Small intestine (tissue), 7 donors: ENCODE measurements around the gene MMP20. TPM values are rescaled to one million over a fixed set of nuclear protein-coding genes. Genes with fewer than 3 reads are reported as not detected.
"Not testable (repeated sequence)": the region's sequence is repeated elsewhere in the genome, so short reads cannot be mapped to it uniquely, and the experiment has no call there.

ENCODE experiments used
- DNase-seq, 2 donors: peaks; one replicate each; pipeline versions ENCODE4 v3.0.0 to v3.0.0-alpha.2; 2013
- FAIRE-seq: peaks from 2 replicates; lab custom pipeline; 2012; peaks lifted over from hg19 to GRCh38; lab: Jason Lieb, UNC
- H3K27ac ChIP-seq, 3 donors: one replicate each; pipeline ENCODE4 v1.5.1; 2013; ENCODE audit warnings: low read length in 2 of 3, mild to moderate bottlenecking in 2 of 3, control low read depth in 1 of 3, inconsistent platforms in 1 of 3, low read depth in 1 of 3, moderate library complexity in 1 of 3
- H3K27me3 ChIP-seq, 3 donors: one replicate each; pipeline ENCODE4 v1.6.1; 2013; ENCODE audit warnings: low read length in 3 of 3, inconsistent platforms in 1 of 3; ENCODE audit not compliant: control insufficient read depth in 3 of 3, insufficient read depth in 3 of 3
- H3K36me3 ChIP-seq, 3 donors: one replicate each; pipeline ENCODE4 v1.6.1; 2013; ENCODE audit warnings: low read length in 3 of 3, inconsistent platforms in 1 of 3, low read depth in 1 of 3, mild to moderate bottlenecking in 1 of 3, moderate library complexity in 1 of 3; ENCODE audit not compliant: control insufficient read depth in 3 of 3, insufficient read depth in 2 of 3
- H3K4me1 ChIP-seq, 3 donors: one replicate each; pipeline ENCODE4 v1.6.1; 2013; ENCODE audit warnings: low read length in 2 of 3, inconsistent platforms in 1 of 3, low read depth in 1 of 3, mild to moderate bottlenecking in 1 of 3, moderate library complexity in 1 of 3; ENCODE audit not compliant: control insufficient read depth in 3 of 3, insufficient read depth in 2 of 3
- H3K4me3 ChIP-seq, 3 donors: one replicate each; pipeline ENCODE4 v1.5.1; 2013; ENCODE audit warnings: low read length in 3 of 3, control low read depth in 1 of 3, inconsistent platforms in 1 of 3, low read depth in 1 of 3, mild to moderate bottlenecking in 1 of 3, moderate library complexity in 1 of 3
- H3K9me3 ChIP-seq, 2 donors: one replicate each; pipeline ENCODE4 v1.6.1; 2013; ENCODE audit warnings: low read depth in 1 of 2, low read length in 1 of 2; ENCODE audit not compliant: control insufficient read depth in 2 of 2, insufficient read depth in 1 of 2
- WGBS, 3 donors: extraction: QIAGEN DNeasy Blood & Tissue Kit; methylation state at CpG; one replicate each; pipeline ENCODE4 v1.1.7; 2013; 5-methylcytosine and 5-hydroxymethylcytosine counted together
- polyA plus RNA-seq, 4 donors: library from polyadenylated mRNA; stranded (reverse) in 3 of 4; unstranded in 1 of 4; fragments of 200-250 nt in 3 of 4; fragments of 120-200 nt in 1 of 4; gene quantifications; one replicate each; pipeline versions ENCODE4 v1.2.1 to v1.2.3, GENCODE V29; 2013
- donor health status: healthy with polysubstance abuse.
- donor health status: control.
- donor health status: control.
- donor health status: Bipolar disorder and iron deficiency.
- donor health status: healthy.

Gene MMP20
- polyA plus RNA-seq, 4 donors, result 0.03 TPM; not detected in 3

- no peak for FAIRE-seq
- no peak overlapping the region for H3K27ac ChIP-seq
- no peak for DNase-seq
- no peak overlapping the region for H3K4me3 ChIP-seq
- 93 to 97% (median 94%) methylated on average over 1 of the region's 1 CpG for WGBS, 3 donors
- H3K36me3 ChIP-seq, result no peaks in the 10 kb centered on the region
- peaks cover 0 to 2% (median 0%) of the 10 kb centered on the region in 3 donors for H3K27me3 ChIP-seq
- peaks cover 0 to 10% (median 0%) of the 10 kb centered on the region in 3 donors for H3K4me1 ChIP-seq
- H3K9me3 ChIP-seq, result no peaks in the 10 kb centered on the region
Measured at GRCh38 chr11:102632026-102632425, 6.9 kb upstream of the MMP20 start.

DNA sequence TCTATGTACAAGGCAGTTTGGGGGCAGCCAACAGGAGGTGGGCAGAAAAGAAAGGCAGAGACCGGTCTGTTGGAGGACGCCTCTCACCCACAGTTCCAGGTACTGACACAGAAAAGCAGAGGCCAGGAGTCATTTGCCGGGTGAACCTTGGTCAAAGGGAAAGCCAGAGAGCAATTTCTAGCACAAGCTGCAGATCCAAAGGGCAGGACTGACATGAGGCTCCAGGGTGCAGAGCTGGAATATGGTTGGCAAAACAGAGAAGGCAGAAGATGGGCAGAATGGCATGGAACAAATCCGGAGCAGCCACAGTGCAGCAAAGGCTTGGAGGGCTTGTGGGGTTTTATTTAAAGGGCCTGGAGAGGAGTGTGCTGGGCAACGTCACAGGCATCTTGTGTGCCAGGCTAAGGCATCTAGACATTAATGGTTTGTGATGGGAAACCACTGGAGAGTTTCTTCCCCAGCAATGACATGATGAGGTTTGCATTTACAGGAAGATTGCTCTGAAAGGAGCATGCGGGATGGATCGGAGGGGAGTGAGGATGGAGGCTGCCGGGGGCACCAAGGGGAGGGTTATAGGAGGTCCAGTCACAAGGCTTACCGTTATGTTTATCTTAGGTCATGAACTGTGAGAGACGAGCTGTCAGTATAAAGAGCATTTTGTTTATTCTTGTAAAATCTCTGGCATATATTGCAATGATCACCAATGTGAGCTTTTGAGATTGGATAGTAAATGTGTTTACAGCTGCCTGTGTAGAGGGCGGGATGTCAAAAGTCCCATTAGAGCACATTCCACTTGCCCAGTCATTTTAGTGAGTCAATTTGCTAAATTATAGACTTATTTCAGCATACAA is 5.7 kb upstream of the MMP20 start:
- FAIRE-seq (no peak), DNase-seq (peak; percentile 74 to 86)
- Histone ChIP-seq H3K9me3 (no peaks in the 10 kb centered on the region), H3K36me3 (no peaks in the 10 kb centered on the region), H3K27me3 (no peaks in the 10 kb centered on the region), H3K27ac (peak overlapping the region in 1 of 3 donors; percentile 36), H3K4me1 (peaks cover 0 to 10% (median 0%) of the 10 kb centered on the region in 3 donors), H3K4me3 (no peak overlapping the region)
- WGBS, 3 donors, result 22 to 55% (median 50%) methylated on average over 9 to 10 of the region's 11 CpGs

GRCh38 chr11:102629908-102630307 is 4.8 kb upstream of the MMP20 start:
- H3K9me3 ChIP-seq, DNase-seq, FAIRE-seq, H3K4me3 ChIP-seq, H3K36me3 ChIP-seq, H3K27me3 ChIP-seq, H3K4me1 ChIP-seq: not testable (repeated sequence)
- H3K27ac ChIP-seq, result peak overlapping the region in 1 of 3 donors; percentile 37
- 14 to 42% (median 18%) methylated on average over 1 of the region's 1 CpG for WGBS, 3 donors

DNA sequence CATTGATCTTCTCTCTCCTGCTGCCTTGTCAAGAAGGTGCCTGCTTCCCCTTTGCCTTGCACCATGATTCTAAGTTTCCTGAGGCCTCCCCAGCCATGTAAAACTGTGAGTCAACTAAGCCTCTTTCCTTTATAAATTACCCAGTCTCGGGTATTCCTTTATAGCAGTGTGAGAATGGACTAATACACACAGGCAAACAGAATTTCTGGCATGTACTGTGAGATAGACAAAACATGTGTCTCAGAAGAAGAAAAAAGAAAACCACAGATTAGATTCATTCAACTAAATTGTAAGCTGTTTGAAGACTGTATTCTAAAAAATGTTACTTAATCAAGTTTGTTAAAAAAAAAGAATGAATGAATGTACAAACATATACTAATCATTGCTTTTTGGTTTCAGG is 1.5 kb upstream of the MMP20 start:
- FAIRE-seq (no peak), DNase-seq (no peak)
- Histone ChIP-seq H3K4me3 (no peak overlapping the region), H3K9me3 (no peaks in the 10 kb centered on the region), H3K4me1 (peaks cover 0 to 12% (median 0%) of the 10 kb centered on the region in 3 donors), H3K36me3 (no peaks in the 10 kb centered on the region), H3K27ac (no peak overlapping the region), H3K27me3 (no peaks in the 10 kb centered on the region)
- 55 to 74% (median 72%) methylated on average over 1 of the region's 1 CpG for WGBS, 3 donors

- Histone ChIP-seq H3K27ac (no peak overlapping the region), H3K4me3 (no peak overlapping the region), H3K4me1 (peaks cover 0 to 3% (median 0%) of the 10 kb centered on the region in 3 donors), H3K36me3 (no peaks in the 10 kb centered on the region), H3K9me3 (no peaks in the 10 kb centered on the region), H3K27me3 (no peaks in the 10 kb centered on the region)
- DNase-seq (no peak), FAIRE-seq (no peak)
- WGBS, 3 donors, result 84 to 90% (median 84%) methylated on average over 8 of the region's 8 CpGs
Measured at GRCh38 chr11:102623998-102624397, 1.1 kb downstream of the MMP20 start.

DNA sequence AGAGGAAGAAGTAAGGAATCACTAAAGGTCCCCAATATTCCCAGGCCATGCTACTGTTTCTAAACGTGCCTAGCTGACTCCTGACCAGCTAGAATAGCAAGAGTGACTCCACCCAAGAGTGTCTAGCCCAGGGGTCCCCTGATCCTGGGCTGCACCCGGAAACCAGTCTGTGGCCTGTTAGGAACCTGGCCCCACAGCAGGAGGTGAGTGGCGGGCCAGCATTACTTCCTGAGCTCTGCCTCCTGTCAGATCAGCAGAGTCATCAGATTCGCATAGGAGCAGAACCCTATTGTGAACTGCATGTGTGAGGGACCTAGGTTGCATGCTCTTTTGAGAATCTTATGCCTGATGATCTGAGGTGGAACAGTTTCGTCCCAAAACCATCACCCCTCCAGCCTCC is 2.0 kb downstream of the MMP20 start:
- Histone ChIP-seq H3K27me3 (no peaks in the 10 kb centered on the region), H3K36me3 (no peaks in the 10 kb centered on the region), H3K27ac (no peak overlapping the region), H3K4me3 (no peak overlapping the region), H3K9me3 (no peaks in the 10 kb centered on the region), H3K4me1 (peaks cover 0 to 3% (median 0%) of the 10 kb centered on the region in 3 donors)
- 85 to 93% (median 90%) methylated on average over 5 of the region's 5 CpGs for WGBS, 3 donors
- DNase-seq, result no peak
- FAIRE-seq, result no peak

GRCh38 chr11:102622258-102622657 is 2.9 kb downstream of the MMP20 start:
- no peak for FAIRE-seq

DNA sequence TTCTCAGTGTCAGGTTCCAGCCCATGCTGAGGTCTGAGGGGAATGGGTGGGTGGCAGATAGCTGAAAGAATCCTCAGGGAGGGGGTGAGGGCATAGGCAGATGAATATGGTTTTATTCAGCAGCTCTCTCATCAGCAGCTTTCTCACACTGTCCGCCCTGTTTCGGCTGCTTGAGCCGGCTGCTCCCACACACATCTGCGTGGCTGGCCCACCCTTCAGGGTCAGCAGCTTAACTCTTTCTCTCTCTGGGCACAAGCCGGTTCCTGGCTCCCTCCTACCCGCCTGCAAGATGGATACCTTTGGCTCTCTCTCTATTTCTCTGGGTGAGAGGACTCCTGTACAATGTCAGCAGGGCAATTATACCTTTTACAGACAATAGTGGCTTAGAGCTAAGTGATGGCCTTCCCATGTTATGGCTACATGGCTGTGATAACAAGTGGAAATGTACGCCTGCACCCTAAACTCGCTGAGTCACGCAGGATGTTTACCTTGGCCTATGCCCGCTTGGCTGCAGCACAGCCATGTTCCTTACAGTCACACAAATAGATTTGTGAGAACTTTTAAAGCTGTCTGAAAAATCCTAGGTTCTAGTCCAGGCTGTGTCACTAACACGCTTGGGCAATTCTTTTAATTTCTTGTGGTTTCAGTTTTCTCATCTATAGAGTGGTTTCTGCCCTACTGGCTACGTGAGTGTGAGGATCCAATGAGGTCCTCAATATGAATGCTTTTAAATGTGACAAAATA is 4.1 kb downstream of the MMP20 start:
- no peaks in the 10 kb centered on the region for H3K9me3 ChIP-seq
- FAIRE-seq, result no peak
- WGBS, 3 donors, result 84 to 89% (median 88%) methylated on average over 12 of the region's 12 CpGs
- no peaks in the 10 kb centered on the region for H3K27me3 ChIP-seq
- DNase-seq, result no peak
- H3K27ac ChIP-seq, result no peak overlapping the region
- no peaks in the 10 kb centered on the region for H3K36me3 ChIP-seq
- no peak overlapping the region for H3K4me3 ChIP-seq
- peaks cover 0 to 3% (median 0%) of the 10 kb centered on the region in 3 donors for H3K4me1 ChIP-seq

More at GRCh38 chr11:102622258-102622657, 2.9 kb downstream of the MMP20 start:
- Histone ChIP-seq H3K4me1 (peaks cover 0 to 3% (median 0%) of the 10 kb centered on the region in 3 donors), H3K27ac (peak overlapping the region in 1 of 3 donors; percentile 36), H3K9me3 (no peaks in the 10 kb centered on the region), H3K36me3 (no peaks in the 10 kb centered on the region), H3K27me3 (no peaks in the 10 kb centered on the region), H3K4me3 (no peak overlapping the region)
- peak; percentile 72 to 76 for DNase-seq
- 33 to 52% (median 46%) methylated on average over 5 of the region's 5 CpGs for WGBS, 3 donors
